Germinal center (tissue), 1 donor: ENCODE data around the gene NLGN4Y.
A peak's percentile ranks its signal among the peaks of the same experiment; 100 is the strongest.
"Not testable (repeated sequence)": the region's sequence is repeated elsewhere in the genome, so short reads cannot be mapped to it uniquely, and the experiment has no call there.

Source experiments
- DNase-seq: peaks from one replicate; pipeline ENCODE4 v3.0.0; 2012; ENCODE audit warnings: mixed read lengths, low spot score

NLGN4Y gene

DNA sequence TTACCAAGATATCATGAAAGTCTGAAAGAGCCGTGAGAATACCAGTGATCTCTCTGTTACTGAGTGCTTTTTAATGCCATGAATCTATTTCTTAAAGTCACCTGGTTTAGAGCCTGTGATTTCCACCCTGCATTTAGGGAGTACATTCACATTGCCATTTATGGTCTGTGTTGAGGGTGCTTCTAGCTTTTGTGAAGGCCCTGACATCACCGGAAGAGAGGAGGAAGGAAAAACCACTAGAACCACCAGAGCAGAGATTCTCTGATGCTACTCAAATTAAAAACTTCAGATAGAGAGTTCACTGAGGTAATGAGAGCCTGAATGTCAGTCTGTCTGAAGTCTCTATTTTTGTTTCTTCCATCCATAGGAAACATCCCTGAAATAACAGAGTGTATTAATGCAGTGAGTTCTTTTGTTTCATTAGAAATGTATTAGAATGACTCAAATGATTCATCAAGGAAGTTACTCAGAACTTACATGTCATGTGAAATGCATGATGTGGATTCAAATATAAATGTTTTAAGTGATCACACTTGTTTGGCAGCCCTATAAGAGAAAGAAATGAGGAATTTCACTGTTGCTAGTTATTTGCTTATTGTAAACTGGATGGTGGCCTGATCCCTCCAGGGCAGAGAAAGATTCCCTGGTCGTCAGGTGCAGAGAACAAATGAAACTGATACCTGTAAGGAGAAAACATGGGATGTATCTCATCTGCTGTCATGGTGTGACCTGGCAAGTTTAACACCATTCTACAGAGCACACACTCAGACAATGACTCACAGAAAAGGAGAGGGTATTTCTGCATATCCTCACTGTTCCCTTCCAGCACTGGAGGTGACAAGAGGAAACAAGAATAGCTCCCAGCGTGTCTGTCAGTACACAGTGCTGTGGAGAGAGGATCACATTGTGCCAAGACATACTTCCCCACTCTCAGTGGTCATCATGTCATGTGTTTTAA is 310.1 kb downstream of the NLGN4Y start:
- DNase-seq = peak; percentile 1

DNA sequence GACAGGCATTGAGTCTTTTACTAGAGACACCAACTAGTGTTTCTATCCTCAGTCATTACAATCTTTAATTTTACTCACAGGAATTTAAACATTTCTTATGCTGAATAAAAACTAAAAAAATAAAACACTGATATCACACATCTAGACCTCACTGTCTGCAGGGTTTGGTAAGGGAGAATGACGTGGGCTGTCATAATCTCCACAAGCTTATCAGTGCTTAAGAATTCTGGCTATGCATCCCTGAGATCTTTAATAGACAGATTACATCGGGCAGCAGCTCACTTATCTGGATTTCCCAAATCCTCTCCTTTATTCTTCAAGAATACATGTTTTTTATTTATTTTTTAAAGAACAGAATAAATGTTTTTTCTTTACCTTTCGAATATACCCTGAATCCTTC is 313.1 kb downstream of the NLGN4Y start:
- no peak for DNase-seq

DNA sequence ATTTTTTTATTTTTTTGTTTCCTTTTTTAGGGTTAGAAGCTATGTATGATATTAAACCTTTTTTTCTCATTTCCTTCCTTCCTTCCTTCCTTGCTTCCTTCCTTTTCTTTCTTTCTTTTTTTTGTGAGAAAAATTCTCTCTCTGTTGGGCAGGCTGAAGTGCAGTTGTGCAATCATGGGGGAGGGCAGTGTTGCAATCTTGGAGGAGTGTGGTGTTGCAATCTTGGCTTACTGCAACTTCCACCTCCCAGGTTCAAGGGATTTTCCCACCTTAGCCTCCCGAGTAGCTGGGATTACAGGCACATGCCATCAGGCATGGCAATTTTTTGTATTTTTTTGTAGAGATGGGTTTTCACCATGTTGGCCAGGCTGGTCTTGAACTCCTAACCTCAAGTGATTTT is 326.4 kb downstream of the NLGN4Y start:
- DNase-seq = no peak

DNA sequence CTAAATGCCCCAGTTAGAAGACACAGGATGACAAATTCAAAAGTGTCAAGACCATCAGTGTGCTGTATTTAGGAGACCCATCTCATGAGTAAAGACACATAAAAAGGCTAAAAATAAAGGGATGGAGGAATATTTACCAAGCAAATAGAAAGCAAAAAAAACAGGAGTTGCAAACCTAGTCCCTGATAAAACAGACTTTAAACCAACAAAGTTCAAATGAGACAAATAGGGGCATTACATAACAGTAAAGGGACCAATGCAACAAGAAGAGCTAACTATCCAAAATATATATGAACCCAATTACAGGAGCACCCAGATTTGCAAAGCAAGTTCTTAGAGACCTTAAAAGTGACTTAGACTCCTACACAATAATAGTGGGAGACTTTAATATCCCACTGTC is 336.1 kb downstream of the NLGN4Y start:
- no peak for DNase-seq

DNA sequence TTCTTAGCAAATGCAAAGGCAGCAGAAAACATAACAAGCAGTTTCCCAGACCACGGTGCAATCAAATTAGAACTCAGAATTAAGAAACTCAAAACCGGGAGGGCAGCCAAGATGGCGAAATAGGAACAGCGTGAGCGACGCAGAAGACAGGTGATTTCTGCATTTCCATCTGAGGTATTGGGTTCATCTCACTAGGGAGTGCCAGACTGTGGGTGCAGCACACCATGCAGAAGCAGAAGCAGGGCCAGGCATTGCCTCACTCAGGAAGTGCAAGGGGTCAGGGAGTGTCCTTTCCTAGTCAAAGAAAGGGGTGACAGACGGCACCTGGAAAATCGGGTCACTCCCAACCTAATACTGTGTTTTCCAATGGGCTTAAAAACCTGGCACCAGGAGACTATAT is 336.7 kb downstream of the NLGN4Y start:
- not testable (repeated sequence) for DNase-seq

DNA sequence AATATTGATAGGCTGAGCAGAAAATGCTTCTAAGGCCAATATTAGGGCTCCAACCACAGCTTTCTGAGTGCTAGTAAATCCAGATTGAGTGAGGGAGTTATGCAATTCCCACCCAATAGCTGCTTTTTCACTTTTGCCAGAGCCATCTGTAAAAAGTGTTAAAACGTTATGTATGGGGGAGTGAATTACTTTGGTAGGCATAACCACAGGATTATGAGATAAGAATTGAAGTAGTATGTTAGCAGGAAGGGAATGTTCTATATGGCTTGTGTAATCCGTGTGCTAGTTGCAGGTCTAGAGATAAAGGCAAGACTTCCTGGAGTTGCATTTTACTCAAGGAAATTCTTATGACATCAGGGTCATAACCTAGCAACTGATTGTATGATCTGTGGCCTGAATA is 347.6 kb downstream of the NLGN4Y start:
- DNase-seq = no peak
